Measurements from ENCODE around the gene UBE3C.

Gene UBE3C

GRCh38 chr7:157208571-157209413 is 70.1 kb downstream of the UBE3C start:
- DNase-seq (ENCODE audit: low read depth): no peak
- no peak for TF ChIP-seq CTCF (conservative IDR thresholded peaks at IDR 0.05; ENCODE audit: control insufficient read depth, insufficient read depth, low read depth, low read length)

DNA sequence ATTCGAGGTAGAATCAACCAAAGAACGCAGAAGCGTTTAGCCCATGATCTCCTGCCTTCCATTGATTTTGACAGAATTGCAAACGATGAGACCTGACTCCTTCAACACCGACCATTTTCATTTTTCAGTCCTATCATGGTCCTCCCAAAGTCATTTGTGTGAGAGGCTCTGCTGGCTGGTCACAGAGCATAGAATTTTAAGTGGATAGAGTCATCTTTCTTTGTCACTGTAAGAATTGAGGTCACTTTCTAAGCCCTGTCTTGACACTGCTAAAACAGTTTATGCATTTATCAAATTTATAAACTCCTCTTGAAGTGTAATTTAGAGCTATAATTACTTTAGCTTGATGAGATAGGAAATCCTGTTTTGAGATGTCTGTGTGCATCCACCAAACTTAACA is 72.0 kb downstream of the UBE3C start:
- no peak for DNase-seq (ENCODE audit: low read depth)
- TF ChIP-seq CTCF (conservative IDR thresholded peaks at IDR 0.05; ENCODE audit: control insufficient read depth, insufficient read depth, low read depth, low read length): no peak
- no peak overlapping the region for H3K4me3 ChIP-seq (ENCODE audit: control insufficient read depth, low read depth, low read length)

More at GRCh38 chr7:157208571-157209413, 70.1 kb downstream of the UBE3C start:
- H3K4me3 ChIP-seq (ENCODE audit: control insufficient read depth, low read depth, low read length): no peak overlapping the region

DNA sequence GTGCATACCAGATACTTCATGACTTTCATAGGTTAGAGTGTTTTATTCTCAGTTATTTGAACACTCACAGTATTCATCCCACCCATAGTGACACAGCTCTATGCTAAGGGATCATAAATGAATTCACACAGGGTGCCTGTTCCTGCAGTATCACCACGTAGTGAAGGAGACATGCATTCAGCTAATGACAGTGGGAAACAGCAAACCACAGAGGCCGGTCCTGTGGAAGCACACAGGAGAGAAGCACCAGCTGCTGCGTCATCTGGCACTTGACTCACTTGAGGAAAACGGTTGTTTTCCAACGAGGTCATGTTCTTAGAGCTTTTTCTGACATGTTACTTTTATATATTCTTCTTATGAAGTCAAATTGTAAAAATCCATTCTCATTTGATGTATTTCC is 73.0 kb downstream of the UBE3C start:
- H3K4me3 ChIP-seq (ENCODE audit: control insufficient read depth, low read depth, low read length): no peak overlapping the region
- no peak for TF ChIP-seq CTCF (conservative IDR thresholded peaks at IDR 0.05; ENCODE audit: control insufficient read depth, insufficient read depth, low read depth, low read length)
- peak; percentile 73 for DNase-seq (ENCODE audit: low read depth)

GRCh38 chr7:157219154-157219553 is 80.4 kb downstream of the UBE3C start:
- H3K4me3 ChIP-seq (ENCODE audit: control insufficient read depth, low read depth, low read length): no peak overlapping the region
- DNase-seq (ENCODE audit: low read depth): no peak
- TF ChIP-seq CTCF (conservative IDR thresholded peaks at IDR 0.05; ENCODE audit: control insufficient read depth, insufficient read depth, low read depth, low read length): no peak

GRCh38 chr7:157220916-157221569 is 82.3 kb downstream of the UBE3C start:
- no peak for DNase-seq (ENCODE audit: low read depth)
- H3K4me3 ChIP-seq (ENCODE audit: control insufficient read depth, low read depth, low read length): no peak overlapping the region
- TF ChIP-seq CTCF (conservative IDR thresholded peaks at IDR 0.05; ENCODE audit: control insufficient read depth, insufficient read depth, low read depth, low read length): no peak

GRCh38 chr7:157222687-157223086 is 84.0 kb downstream of the UBE3C start:
- no peak for DNase-seq (ENCODE audit: low read depth)
- no peak overlapping the region for H3K4me3 ChIP-seq (ENCODE audit: control insufficient read depth, low read depth, low read length)
- no peak for TF ChIP-seq CTCF (conservative IDR thresholded peaks at IDR 0.05; ENCODE audit: control insufficient read depth, insufficient read depth, low read depth, low read length)
